Loucy (cell line): ENCODE data around the gene INTS14.

Experiments
- EZH2phosphoT487 ChIP-seq: fragments of 200-600 bp; IDR thresholded peaks from 2 replicates; pipeline ENCODE4 v1.6.1; 2018; ENCODE audit warnings: antibody characterized with exemption, mild to moderate bottlenecking, moderate library complexity, borderline replicate concordance
- TF ChIP-seq, protein P1 (sequence below): fragments of 200-600 bp; sonication (generic); conservative IDR thresholded peaks from 2 replicates; pipeline ENCODE4 v1.5.1; 2014; ENCODE audit warnings: mild to moderate bottlenecking, antibody characterized with exemption, low read length

DNA sequence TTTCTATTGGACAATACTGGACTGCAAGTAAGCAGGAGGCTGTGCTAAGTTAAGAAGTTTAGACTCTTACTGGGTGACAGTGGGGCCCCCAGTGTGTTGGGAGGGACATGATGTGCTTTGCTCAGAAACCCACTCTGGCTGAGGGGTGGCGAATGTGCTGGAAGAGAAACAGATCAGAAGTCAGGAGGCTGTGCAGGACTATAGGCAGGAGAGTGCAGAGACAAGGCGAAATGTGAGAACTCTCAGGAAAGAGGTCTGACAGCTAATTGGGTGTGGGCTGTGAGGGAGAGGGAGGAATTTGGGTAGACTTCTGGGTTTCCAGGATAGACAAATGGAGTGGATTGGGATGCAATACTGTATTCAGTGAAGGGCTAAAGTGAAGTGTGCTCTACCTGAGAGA, 22.8 kb upstream of the INTS14 start:
- TF ChIP-seq, protein P1, sequence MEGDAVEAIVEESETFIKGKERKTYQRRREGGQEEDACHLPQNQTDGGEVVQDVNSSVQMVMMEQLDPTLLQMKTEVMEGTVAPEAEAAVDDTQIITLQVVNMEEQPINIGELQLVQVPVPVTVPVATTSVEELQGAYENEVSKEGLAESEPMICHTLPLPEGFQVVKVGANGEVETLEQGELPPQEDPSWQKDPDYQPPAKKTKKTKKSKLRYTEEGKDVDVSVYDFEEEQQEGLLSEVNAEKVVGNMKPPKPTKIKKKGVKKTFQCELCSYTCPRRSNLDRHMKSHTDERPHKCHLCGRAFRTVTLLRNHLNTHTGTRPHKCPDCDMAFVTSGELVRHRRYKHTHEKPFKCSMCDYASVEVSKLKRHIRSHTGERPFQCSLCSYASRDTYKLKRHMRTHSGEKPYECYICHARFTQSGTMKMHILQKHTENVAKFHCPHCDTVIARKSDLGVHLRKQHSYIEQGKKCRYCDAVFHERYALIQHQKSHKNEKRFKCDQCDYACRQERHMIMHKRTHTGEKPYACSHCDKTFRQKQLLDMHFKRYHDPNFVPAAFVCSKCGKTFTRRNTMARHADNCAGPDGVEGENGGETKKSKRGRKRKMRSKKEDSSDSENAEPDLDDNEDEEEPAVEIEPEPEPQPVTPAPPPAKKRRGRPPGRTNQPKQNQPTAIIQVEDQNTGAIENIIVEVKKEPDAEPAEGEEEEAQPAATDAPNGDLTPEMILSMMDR = no peak
- no peak for TF ChIP-seq EZH2phosphoT487
